Loucy (cell line): Measurements from ENCODE around the gene SNRNP48.

Source experiments
- EZH2phosphoT487 ChIP-seq: fragments of 200-600 bp; IDR thresholded peaks from 2 replicates; pipeline ENCODE4 v1.6.1; 2018; ENCODE audit warnings: antibody characterized with exemption, mild to moderate bottlenecking, moderate library complexity, borderline replicate concordance
- TF ChIP-seq, protein P1 (sequence below): fragments of 200-600 bp; sonication (generic); conservative IDR thresholded peaks from 2 replicates; pipeline ENCODE4 v1.5.1; 2014; ENCODE audit warnings: mild to moderate bottlenecking, antibody characterized with exemption, low read length

DNA sequence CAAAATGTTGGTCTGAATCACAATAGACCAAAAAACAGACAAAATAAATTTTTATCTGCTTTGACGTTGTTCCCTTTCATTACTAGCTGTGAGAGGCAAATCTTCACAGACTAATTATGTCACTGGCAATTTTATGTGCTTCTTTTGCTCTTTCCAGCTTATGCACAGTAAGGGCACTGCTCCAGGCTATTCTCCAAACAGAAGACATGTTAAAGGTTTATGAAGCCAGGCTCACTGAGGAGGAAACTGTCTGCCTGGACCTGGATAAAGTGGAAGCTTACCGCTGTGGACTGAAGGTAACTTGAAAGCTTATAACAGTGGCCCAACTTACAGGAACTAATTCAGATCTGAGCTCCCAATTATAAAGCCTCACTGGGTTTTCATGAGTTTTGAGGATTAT lies 15.5 kb upstream of the SNRNP48 start:
- TF ChIP-seq, protein P1, sequence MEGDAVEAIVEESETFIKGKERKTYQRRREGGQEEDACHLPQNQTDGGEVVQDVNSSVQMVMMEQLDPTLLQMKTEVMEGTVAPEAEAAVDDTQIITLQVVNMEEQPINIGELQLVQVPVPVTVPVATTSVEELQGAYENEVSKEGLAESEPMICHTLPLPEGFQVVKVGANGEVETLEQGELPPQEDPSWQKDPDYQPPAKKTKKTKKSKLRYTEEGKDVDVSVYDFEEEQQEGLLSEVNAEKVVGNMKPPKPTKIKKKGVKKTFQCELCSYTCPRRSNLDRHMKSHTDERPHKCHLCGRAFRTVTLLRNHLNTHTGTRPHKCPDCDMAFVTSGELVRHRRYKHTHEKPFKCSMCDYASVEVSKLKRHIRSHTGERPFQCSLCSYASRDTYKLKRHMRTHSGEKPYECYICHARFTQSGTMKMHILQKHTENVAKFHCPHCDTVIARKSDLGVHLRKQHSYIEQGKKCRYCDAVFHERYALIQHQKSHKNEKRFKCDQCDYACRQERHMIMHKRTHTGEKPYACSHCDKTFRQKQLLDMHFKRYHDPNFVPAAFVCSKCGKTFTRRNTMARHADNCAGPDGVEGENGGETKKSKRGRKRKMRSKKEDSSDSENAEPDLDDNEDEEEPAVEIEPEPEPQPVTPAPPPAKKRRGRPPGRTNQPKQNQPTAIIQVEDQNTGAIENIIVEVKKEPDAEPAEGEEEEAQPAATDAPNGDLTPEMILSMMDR, result no peak
- TF ChIP-seq EZH2phosphoT487, result no peak
